SK-N-SH treated with all-trans-retinoic acid at 6 μM for 48 hours (cell line): ENCODE data around the gene INAVA.
"Not testable (repeated sequence)": the region's sequence is repeated elsewhere in the genome, so short reads cannot be mapped to it uniquely, and the experiment has no call there.

ENCODE experiments used
- ATAC-seq: fragments of 200-7000 bp; cut with Tn5 transposase; 3 replicates; pipeline ENCODE4 v1.9.1; 2020; ENCODE audit warnings: mild to moderate bottlenecking, moderate library complexity
- CREB5 ChIP-seq: fragments of 250-450 bp; sonication (Bioruptor Pico); IDR thresholded peaks from 2 replicates; pipeline ENCODE4 v1.5.1; 2020; ENCODE audit warnings: low read depth, mild to moderate bottlenecking, moderate library complexity
- CSDC2 ChIP-seq: fragments of 250-450 bp; sonication (Bioruptor Pico); IDR thresholded peaks from 2 replicates; pipeline ENCODE4 v1.5.0; 2020; ENCODE audit warnings: mild to moderate bottlenecking, moderate library complexity
- CSRNP3 ChIP-seq: fragments of 250-450 bp; sonication (Bioruptor Pico); IDR thresholded peaks from 2 replicates; pipeline ENCODE4 v1.5.1; 2021; ENCODE audit warnings: mild to moderate bottlenecking, moderate library complexity
- ESRRG ChIP-seq: fragments of 250-450 bp; sonication (Bioruptor Pico); IDR thresholded peaks from 2 replicates; pipeline ENCODE4 v1.6.1; 2021; ENCODE audit warnings: mild to moderate bottlenecking
- GLIS3 ChIP-seq: fragments of 250-450 bp; sonication (Bioruptor Pico); IDR thresholded peaks from 2 replicates; pipeline ENCODE4 v1.5.0; 2020; ENCODE audit warnings: mild to moderate bottlenecking, moderate library complexity
- ISL1 ChIP-seq: fragments of 250-450 bp; sonication (Bioruptor Pico); IDR thresholded peaks from 2 replicates; pipeline ENCODE4 v2.1.2; 2022; ENCODE audit warnings: mild to moderate bottlenecking, moderate library complexity
- OSR1 ChIP-seq: fragments of 250-450 bp; sonication (Bioruptor Pico); IDR thresholded peaks from 2 replicates; pipeline ENCODE4 v1.8.0; 2022; ENCODE audit warnings: moderate library complexity, mild to moderate bottlenecking, inconsistent platforms
- PATZ1 ChIP-seq: fragments of 250-450 bp; sonication (Bioruptor Pico); IDR thresholded peaks from 2 replicates; pipeline ENCODE4 v1.8.0; 2020; ENCODE audit warnings: mild to moderate bottlenecking, moderate library complexity, borderline replicate concordance
- POU6F1 ChIP-seq: fragments of 250-450 bp; sonication (Bioruptor Pico); IDR thresholded peaks from 2 replicates; pipeline ENCODE4 v1.8.0; 2021; ENCODE audit warnings: low read depth, mild to moderate bottlenecking, moderate library complexity, borderline replicate concordance
- PPARA ChIP-seq: fragments of 250-450 bp; sonication (Bioruptor Pico); IDR thresholded peaks from 2 replicates; pipeline ENCODE4 v1.5.0; 2020; ENCODE audit warnings: mild to moderate bottlenecking, borderline replicate concordance
- RARB ChIP-seq: fragments of 250-450 bp; sonication (Bioruptor Pico); IDR thresholded peaks from 2 replicates; pipeline ENCODE4 v1.8.0; 2021; ENCODE audit warnings: mild to moderate bottlenecking, moderate library complexity
- SNAI2 ChIP-seq: fragments of 250-450 bp; sonication (Bioruptor Pico); IDR thresholded peaks from 2 replicates; pipeline ENCODE4 v1.5.0; 2020; ENCODE audit warnings: mild to moderate bottlenecking, moderate library complexity
- TCF4 ChIP-seq: fragments of 250-450 bp; sonication (Bioruptor Pico); IDR thresholded peaks from 2 replicates; pipeline ENCODE4 v1.8.0; 2021; ENCODE audit warnings: mild to moderate bottlenecking, moderate library complexity, borderline replicate concordance
- TOX ChIP-seq: fragments of 250-450 bp; sonication (Bioruptor Pico); IDR thresholded peaks from 2 replicates; pipeline ENCODE4 v1.8.0; 2021; ENCODE audit warnings: mild to moderate bottlenecking, moderate library complexity, borderline replicate concordance
- TSHZ2 ChIP-seq: fragments of 250-450 bp; sonication (Bioruptor Pico); IDR thresholded peaks from 2 replicates; pipeline ENCODE4 v1.5.0; 2020; ENCODE audit warnings: mild to moderate bottlenecking, moderate library complexity
- ZC3H10 ChIP-seq: fragments of 250-450 bp; sonication (Bioruptor Pico); IDR thresholded peaks from 2 replicates; pipeline ENCODE4 v1.5.1; 2021; ENCODE audit warnings: mild to moderate bottlenecking, moderate library complexity
- ZFP3 ChIP-seq: fragments of 250-450 bp; sonication (Bioruptor Pico); IDR thresholded peaks from 2 replicates; pipeline ENCODE4 v1.5.0; 2020; ENCODE audit warnings: mild to moderate bottlenecking, moderate library complexity
- ZFP30 ChIP-seq: fragments of 450-650 bp; formaldehyde crosslinking; IDR thresholded peaks from 2 replicates; pipeline ENCODE4 v1.5.0; 2022; ENCODE audit warnings: mild to moderate bottlenecking, moderate library complexity
- ZNF565 ChIP-seq: fragments of 450-650 bp; formaldehyde crosslinking; conservative IDR thresholded peaks from 2 replicates; pipeline ENCODE4 v1.5.0; 2020; ENCODE audit warnings: low read depth, mild to moderate bottlenecking, moderate library complexity
- ZNF8 ChIP-seq: fragments of 450-650 bp; formaldehyde crosslinking; IDR thresholded peaks from 2 replicates; pipeline ENCODE4 v1.5.0; 2020; ENCODE audit warnings: mild to moderate bottlenecking, moderate library complexity

Gene INAVA

GRCh38 chr1:200959411-200959921 lies 64.8 kb downstream of the INAVA start:
- TF ChIP-seq CSDC2 (CRISPR knock-in tag) = no peak
- TF ChIP-seq GLIS3 (CRISPR knock-in tag) = no peak
- no peak for ATAC-seq

- no peak for ATAC-seq
- TF ChIP-seq TSHZ2 (CRISPR knock-in tag) (no peak), POU6F1 (no peak), ZNF565 (CRISPR knock-in tag) (no peak), CREB5 (CRISPR knock-in tag) (no peak), PATZ1 (no peak), ZNF8 (CRISPR knock-in tag) (no peak), GLIS3 (CRISPR knock-in tag) (no peak), ZFP3 (no peak), TCF4 (CRISPR knock-in tag) (no peak), ZC3H10 (CRISPR knock-in tag) (no peak), SNAI2 (CRISPR knock-in tag) (no peak), ZFP30 (CRISPR knock-in tag) (no peak), ESRRG (CRISPR knock-in tag) (no peak), CSDC2 (CRISPR knock-in tag) (no peak)
- TF ChIP-seq, all 23 proteins: peak for 0
Observed at GRCh38 chr1:200960236-200960947, 65.7 kb downstream of the INAVA start.

GRCh38 chr1:200960948-200961340 lies 66.2 kb downstream of the INAVA start:
- no peak for TF ChIP-seq PPARA
- TF ChIP-seq ZFP30 (CRISPR knock-in tag) = no peak
- TF ChIP-seq CSRNP3 = no peak
- no peak for TF ChIP-seq TSHZ2 (CRISPR knock-in tag)
- no peak for TF ChIP-seq ISL1
- no peak for TF ChIP-seq ZNF565 (CRISPR knock-in tag)
- TF ChIP-seq ESRRG (CRISPR knock-in tag) = no peak
- TF ChIP-seq SNAI2 (CRISPR knock-in tag) = no peak
- TF ChIP-seq TOX (CRISPR knock-in tag) = no peak
- TF ChIP-seq TCF4 (CRISPR knock-in tag) = no peak
- no peak for TF ChIP-seq OSR1 (CRISPR knock-in tag)
- TF ChIP-seq CSDC2 (CRISPR knock-in tag) = no peak
- no peak for TF ChIP-seq RARB
- ATAC-seq = no peak

GRCh38 chr1:200962151-200962550 lies 67.5 kb downstream of the INAVA start:
- not testable (repeated sequence) for ATAC-seq
